Measurements from ENCODE around the gene SNAP91. TPM values are rescaled to one million over a fixed set of nuclear protein-coding genes. Genes with fewer than 3 reads are reported as not detected.
"Not testable (repeated sequence)": the region's sequence is repeated elsewhere in the genome, so short reads cannot be mapped to it uniquely, and the experiment has no call there.

The SNAP91 gene
- total RNA-seq, 1 donor from 2014 or later, result 0.27 TPM

DNA sequence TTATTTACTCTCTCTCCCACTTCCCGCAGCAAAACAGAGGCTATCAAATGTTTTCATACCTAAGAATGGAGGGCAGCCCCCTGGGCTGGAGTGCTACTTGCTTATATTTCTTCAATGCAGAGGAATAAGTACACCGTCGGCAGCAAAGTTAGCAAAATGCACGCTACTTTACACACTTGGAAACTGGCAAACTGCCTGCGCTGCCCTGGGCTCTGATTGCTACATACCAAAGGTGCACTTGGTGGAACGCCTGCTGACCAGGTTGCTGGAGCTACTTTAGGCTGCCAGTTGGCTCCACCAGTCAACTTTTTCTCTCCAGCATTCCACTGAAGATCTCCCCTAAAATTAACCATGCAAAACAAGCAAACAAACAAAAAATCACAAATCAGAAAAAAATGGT is 134.1 kb downstream of the SNAP91 start:
- no peak overlapping the region for H3K27ac ChIP-seq (ENCODE audit: low read depth, low read length)
- FAIRE-seq (no peak), DNase-seq (ENCODE audit: low read depth) (no peak)
- no peaks in the 10 kb centered on the region for H3K27me3 ChIP-seq (ENCODE audit: insufficient read depth, low read length)
- H3K4me3 ChIP-seq (ENCODE audit: insufficient read depth, low read depth, low read length), result no peak overlapping the region
- H3K36me3 Mint-ChIP-seq (ENCODE audit: low read depth, unreplicated experiment), result no peaks in the 10 kb centered on the region
- no peak overlapping the region for H2AFZ ChIP-seq (ENCODE audit: low read depth, low read length)
- H3K9ac ChIP-seq (ENCODE audit: low read length), result no peak overlapping the region
- H3K27me3 Mint-ChIP-seq (ENCODE audit: low read depth, unreplicated experiment), result no peaks in the 10 kb centered on the region
- H3K9me3 ChIP-seq (ENCODE audit: insufficient read depth, low read depth, low read length), result no peaks in the 10 kb centered on the region
- H4K20me1 ChIP-seq (ENCODE audit: insufficient read depth, low read length), result no peaks in the 10 kb centered on the region
- no peak overlapping the region for H3K4me3 Mint-ChIP-seq (ENCODE audit: unreplicated experiment)
- H3K79me2 ChIP-seq (ENCODE audit: insufficient read depth, low read length), result no peaks in the 10 kb centered on the region
- H3K9me3 Mint-ChIP-seq (ENCODE audit: unreplicated experiment), result peaks cover 3% of the 10 kb centered on the region
- no peaks in the 10 kb centered on the region for H3K36me3 ChIP-seq (ENCODE audit: insufficient read depth, low read length)
- H3K27ac Mint-ChIP-seq (ENCODE audit: unreplicated experiment), result no peak overlapping the region
- H3K4me2 ChIP-seq (ENCODE audit: low read length), result no peak overlapping the region
- TF ChIP-seq EZH2 (IDR thresholded peaks at IDR 0.05; ENCODE audit: insufficient read depth, low read length), result no peak
- TF ChIP-seq, protein P1, sequence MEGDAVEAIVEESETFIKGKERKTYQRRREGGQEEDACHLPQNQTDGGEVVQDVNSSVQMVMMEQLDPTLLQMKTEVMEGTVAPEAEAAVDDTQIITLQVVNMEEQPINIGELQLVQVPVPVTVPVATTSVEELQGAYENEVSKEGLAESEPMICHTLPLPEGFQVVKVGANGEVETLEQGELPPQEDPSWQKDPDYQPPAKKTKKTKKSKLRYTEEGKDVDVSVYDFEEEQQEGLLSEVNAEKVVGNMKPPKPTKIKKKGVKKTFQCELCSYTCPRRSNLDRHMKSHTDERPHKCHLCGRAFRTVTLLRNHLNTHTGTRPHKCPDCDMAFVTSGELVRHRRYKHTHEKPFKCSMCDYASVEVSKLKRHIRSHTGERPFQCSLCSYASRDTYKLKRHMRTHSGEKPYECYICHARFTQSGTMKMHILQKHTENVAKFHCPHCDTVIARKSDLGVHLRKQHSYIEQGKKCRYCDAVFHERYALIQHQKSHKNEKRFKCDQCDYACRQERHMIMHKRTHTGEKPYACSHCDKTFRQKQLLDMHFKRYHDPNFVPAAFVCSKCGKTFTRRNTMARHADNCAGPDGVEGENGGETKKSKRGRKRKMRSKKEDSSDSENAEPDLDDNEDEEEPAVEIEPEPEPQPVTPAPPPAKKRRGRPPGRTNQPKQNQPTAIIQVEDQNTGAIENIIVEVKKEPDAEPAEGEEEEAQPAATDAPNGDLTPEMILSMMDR (IDR thresholded peaks at IDR 0.05; ENCODE audit: insufficient read depth, low read depth, low read length), result no peak
- H3K4me1 Mint-ChIP-seq (ENCODE audit: low read depth, unreplicated experiment), result peaks cover 2% of the 10 kb centered on the region
- no peaks in the 10 kb centered on the region for H3K4me1 ChIP-seq (ENCODE audit: insufficient read depth, low read length)

DNA sequence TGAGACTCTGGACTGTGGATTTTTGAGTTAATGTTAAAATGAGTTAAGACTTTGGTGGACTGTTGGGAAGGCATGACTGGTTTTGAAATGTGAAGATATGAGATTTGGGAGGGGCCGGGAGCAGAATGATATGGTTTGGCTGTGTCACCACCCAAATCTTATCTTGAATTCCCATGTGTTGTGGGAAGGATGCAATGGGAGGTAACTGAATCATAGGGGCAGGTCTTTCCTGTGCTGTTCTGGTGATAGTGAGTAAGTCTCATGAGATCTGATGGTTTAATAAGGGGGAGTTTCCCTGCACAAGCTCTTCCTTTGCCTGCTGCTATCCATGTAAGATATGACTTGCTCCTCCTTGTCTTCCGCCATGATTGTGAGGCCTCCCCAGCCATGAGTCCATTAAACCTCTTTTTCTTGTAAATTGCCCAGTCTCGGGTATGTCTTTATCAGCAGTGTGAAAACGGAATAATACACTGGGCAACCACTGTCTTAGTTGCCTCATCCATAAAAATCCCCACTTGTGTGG is 137.2 kb downstream of the SNAP91 start:
- DNase-seq (ENCODE audit: low read depth); H3K4me3 ChIP-seq (ENCODE audit: insufficient read depth, low read depth, low read length); H3K27ac ChIP-seq (ENCODE audit: low read depth, low read length); H3K4me1 ChIP-seq (ENCODE audit: insufficient read depth, low read length); H3K27me3 ChIP-seq (ENCODE audit: insufficient read depth, low read length); H3K27me3 Mint-ChIP-seq (ENCODE audit: low read depth, unreplicated experiment); H3K9me3 ChIP-seq (ENCODE audit: insufficient read depth, low read depth, low read length); H3K79me2 ChIP-seq (ENCODE audit: insufficient read depth, low read length); H3K4me1 Mint-ChIP-seq (ENCODE audit: low read depth, unreplicated experiment); H3K27ac Mint-ChIP-seq (ENCODE audit: unreplicated experiment); H3K36me3 ChIP-seq (ENCODE audit: insufficient read depth, low read length); H3K9ac ChIP-seq (ENCODE audit: low read length); H2AFZ ChIP-seq (ENCODE audit: low read depth, low read length); FAIRE-seq; H3K36me3 Mint-ChIP-seq (ENCODE audit: low read depth, unreplicated experiment); H3K4me2 ChIP-seq (ENCODE audit: low read length); H3K9me3 Mint-ChIP-seq (ENCODE audit: unreplicated experiment); H4K20me1 ChIP-seq (ENCODE audit: insufficient read depth, low read length); H3K4me3 Mint-ChIP-seq (ENCODE audit: unreplicated experiment): not testable (repeated sequence)

GRCh38 chr6:83558975-83559374 is 149.9 kb downstream of the SNAP91 start:
- Histone ChIP-seq H3K9ac (ENCODE audit: low read length) (no peak overlapping the region), H4K20me1 (ENCODE audit: insufficient read depth, low read length) (no peaks in the 10 kb centered on the region), H3K4me2 (ENCODE audit: low read length) (no peak overlapping the region), H3K36me3 (ENCODE audit: insufficient read depth, low read length) (no peaks in the 10 kb centered on the region), H3K79me2 (ENCODE audit: insufficient read depth, low read length) (no peaks in the 10 kb centered on the region), H3K27me3 (ENCODE audit: insufficient read depth, low read length) (no peaks in the 10 kb centered on the region), H3K27ac (ENCODE audit: low read depth, low read length) (no peak overlapping the region), H3K9me3 (ENCODE audit: insufficient read depth, low read depth, low read length) (no peaks in the 10 kb centered on the region), H3K4me1 (ENCODE audit: insufficient read depth, low read length) (no peaks in the 10 kb centered on the region), H3K4me3 (ENCODE audit: insufficient read depth, low read depth, low read length) (no peak overlapping the region), H2AFZ (ENCODE audit: low read depth, low read length) (no peak overlapping the region)
- peaks cover 3% of the 10 kb centered on the region for H3K4me1 Mint-ChIP-seq (ENCODE audit: low read depth, unreplicated experiment)
- no peak overlapping the region for H3K27ac Mint-ChIP-seq (ENCODE audit: unreplicated experiment)
- H3K27me3 Mint-ChIP-seq (ENCODE audit: low read depth, unreplicated experiment), result no peaks in the 10 kb centered on the region
- FAIRE-seq (no peak), DNase-seq (ENCODE audit: low read depth) (no peak)
- H3K9me3 Mint-ChIP-seq (ENCODE audit: unreplicated experiment), result peaks cover 1% of the 10 kb centered on the region
- H3K4me3 Mint-ChIP-seq (ENCODE audit: unreplicated experiment), result no peak overlapping the region
- TF ChIP-seq, protein P1 (IDR thresholded peaks at IDR 0.05; ENCODE audit: insufficient read depth, low read depth, low read length), result no peak
- TF ChIP-seq EZH2 (IDR thresholded peaks at IDR 0.05; ENCODE audit: insufficient read depth, low read length), result no peak
- H3K36me3 Mint-ChIP-seq (ENCODE audit: low read depth, unreplicated experiment), result no peaks in the 10 kb centered on the region
